ENCODE data around the gene DHODH. TPM values are rescaled to one million over a fixed set of nuclear protein-coding genes. Genes with fewer than 3 reads are reported as not detected.

Gene DHODH
- total and polyA plus RNA-seq, 2 donors (not counting 1 experiment from before 2014, with no cell fraction given): 7.4 to 11.3 TPM

GRCh38 chr16:72009779-72010178 lies 1.2 kb downstream of the DHODH start:
- H3K27me3 Mint-ChIP-seq: no peaks in the 10 kb centered on the region
- TF ChIP-seq EZH2 (IDR thresholded peaks at IDR 0.05; ENCODE audit: borderline replicate concordance, insufficient read depth, low read depth, low read length, poor library complexity, severe bottlenecking) (no peak), CTCF (IDR thresholded peaks at IDR 0.05) (no peak)
- Histone ChIP-seq H3K27me3 (replicated peaks in 1 of 4; ENCODE audit: control extremely low read depth in 1 of 4, control insufficient read depth in 3 of 4, insufficient read depth in 4 of 4, low read length in 3 of 4) (no peaks in the 10 kb centered on the region), H2AFZ (ENCODE audit: insufficient read depth, low read depth, low read length, poor library complexity, severe bottlenecking) (no peak overlapping the region), H3K9me3 (ENCODE audit: control extremely low read depth in 1 of 3, control insufficient read depth in 2 of 3, insufficient read depth in 1 of 3, low read length in 2 of 3) (no peaks in the 10 kb centered on the region), H3K36me3 (replicated peaks in 1 of 2; ENCODE audit: control extremely low read depth in 1 of 2, control insufficient read depth in 1 of 2, extremely low read depth in 1 of 2, insufficient read depth in 2 of 2, low read length in 1 of 2) (peaks cover 0 to 26% of the 10 kb centered on the region in 2 experiments), H3K9ac (ENCODE audit: low read length) (no peak overlapping the region), H3K4me2 (replicated peaks; ENCODE audit: low read depth, low read length, poor library complexity, severe bottlenecking) (no peak overlapping the region), H3K4me3 (ENCODE audit: control extremely low read depth in 1 of 5, extremely low read depth in 1 of 5, insufficient read depth in 1 of 5, low read depth in 2 of 5, low read length in 4 of 5) (no peak overlapping the region), H3K4me1 (ENCODE audit: control insufficient read depth in 2 of 2, insufficient read depth in 2 of 2, low read length in 2 of 2) (peaks cover 0 to 12% of the 10 kb centered on the region in 2 donors), H3K27ac (ENCODE audit: low read length in 2 of 2) (no peak overlapping the region), H3K79me2 (ENCODE audit: control insufficient read depth, insufficient read depth, low read length) (peaks cover 7% of the 10 kb centered on the region), H4K20me1 (ENCODE audit: control insufficient read depth, insufficient read depth, low read length, poor library complexity, severe bottlenecking) (no peaks in the 10 kb centered on the region)
- 99% methylated on average over 9 of the region's 10 CpGs for WGBS (ENCODE audit: insufficient coverage)
- ChIA-PET CTCF (no interaction called here), POLR2A (no interaction called here)
- peak overlapping the region; percentile 22 for H3K27ac Mint-ChIP-seq
- peak overlapping the region; percentile 63 for H3K4me3 Mint-ChIP-seq
- DNase-seq (no peak), ATAC-seq (ENCODE audit: low read depth) (no peak)
- H3K9me3 Mint-ChIP-seq (ENCODE audit: insufficient read depth): no peaks in the 10 kb centered on the region
- intact Hi-C loops (cut with micrococcal nuclease): loop anchor here (5.0 to 10.0 kb wide), 4 partner anchors 47 to 1485 kb away; partner anchors contain the start of genes COG4, SF3B3 and ZNF821
- peaks cover 17% of the 10 kb centered on the region for H3K4me1 Mint-ChIP-seq

- H3K4me3 ChIP-seq (ENCODE audit: control extremely low read depth in 1 of 5, extremely low read depth in 1 of 5, insufficient read depth in 1 of 5, low read depth in 2 of 5, low read length in 4 of 5): no peak overlapping the region
- Mint-ChIP-seq H3K27ac (no peak overlapping the region), H3K4me1 (peaks cover 14% of the 10 kb centered on the region), H3K4me3 (no peak overlapping the region), H3K27me3 (no peaks in the 10 kb centered on the region), H3K9me3 (ENCODE audit: insufficient read depth) (no peaks in the 10 kb centered on the region)
- 90% methylated on average over 9 of the region's 9 CpGs for WGBS (ENCODE audit: insufficient coverage)
- no peak overlapping the region for H3K9ac ChIP-seq (ENCODE audit: low read length)
- POLR2A ChIA-PET: no interaction called here
- H3K4me2 ChIP-seq (replicated peaks; ENCODE audit: low read depth, low read length, poor library complexity, severe bottlenecking): no peak overlapping the region
- H4K20me1 ChIP-seq (ENCODE audit: control insufficient read depth, insufficient read depth, low read length, poor library complexity, severe bottlenecking): no peaks in the 10 kb centered on the region
- no peak overlapping the region for H2AFZ ChIP-seq (ENCODE audit: insufficient read depth, low read depth, low read length, poor library complexity, severe bottlenecking)
- H3K27ac ChIP-seq (ENCODE audit: low read length in 2 of 2): no peak overlapping the region
- TF ChIP-seq CTCF (IDR thresholded peaks at IDR 0.05) (no peak), EZH2 (IDR thresholded peaks at IDR 0.05; ENCODE audit: borderline replicate concordance, insufficient read depth, low read depth, low read length, poor library complexity, severe bottlenecking) (no peak)
- CTCF ChIA-PET: no interaction called here
- H3K4me1 ChIP-seq (ENCODE audit: control insufficient read depth in 2 of 2, insufficient read depth in 2 of 2, low read length in 2 of 2): peaks cover 0 to 12% of the 10 kb centered on the region in 2 donors
- peaks cover 7% of the 10 kb centered on the region for H3K79me2 ChIP-seq (ENCODE audit: control insufficient read depth, insufficient read depth, low read length)
- intact Hi-C loops (cut with micrococcal nuclease): no loop called here
- H3K27me3 ChIP-seq (replicated peaks in 1 of 4; ENCODE audit: control extremely low read depth in 1 of 4, control insufficient read depth in 3 of 4, insufficient read depth in 4 of 4, low read length in 3 of 4): no peaks in the 10 kb centered on the region
- ATAC-seq (ENCODE audit: low read depth) (no peak), DNase-seq (no peak)
- H3K9me3 ChIP-seq (ENCODE audit: control extremely low read depth in 1 of 3, control insufficient read depth in 2 of 3, insufficient read depth in 1 of 3, low read length in 2 of 3): no peaks in the 10 kb centered on the region
- peaks cover 0 to 50% of the 10 kb centered on the region in 2 experiments for H3K36me3 ChIP-seq (replicated peaks in 1 of 2; ENCODE audit: control extremely low read depth in 1 of 2, control insufficient read depth in 1 of 2, extremely low read depth in 1 of 2, insufficient read depth in 2 of 2, low read length in 1 of 2)
These were observed 4.1 kb downstream of the DHODH start for GRCh38 chr16:72012607-72013006.

Measured in B cell (primary cell).